Loucy (cell line): ENCODE results near the gene CC2D2B.

Experiments used
- H2AFZ ChIP-seq: fragments of 200-600 bp; sonication (generic); 2 replicates; pipeline ENCODE4 v1.6.0; 2016; ENCODE audit warnings: antibody characterized with exemption, mild to moderate bottlenecking, low read length, moderate library complexity
- H3F3A ChIP-seq: fragments of 200-600 bp; 2 replicates; pipeline ENCODE4 v1.6.0; 2016; ENCODE audit warnings: antibody characterized with exemption, low read depth, mild to moderate bottlenecking
- H3K27me3 ChIP-seq: fragments of 200-600 bp; sonication (generic); 2 replicates; pipeline ENCODE4 v1.6.1; 2014; ENCODE audit warnings: low read length, mild to moderate bottlenecking; ENCODE audit not compliant: insufficient read depth, poor library complexity, severe bottlenecking
- H3K36me3 ChIP-seq: fragments of 200-600 bp; sonication (generic); 2 replicates; pipeline ENCODE4 v1.6.1; 2016; ENCODE audit warnings: low read length; ENCODE audit not compliant: insufficient read depth
- H3K4me1 ChIP-seq: fragments of 200-600 bp; sonication (generic); 2 replicates; pipeline ENCODE4 v1.5.1; 2014; ENCODE audit warnings: low read length, mild to moderate bottlenecking; ENCODE audit not compliant: insufficient read depth, poor library complexity, severe bottlenecking
- H3K4me2 ChIP-seq: fragments of 200-600 bp; sonication (generic); 2 replicates; pipeline ENCODE4 v1.6.0; 2014; ENCODE audit warnings: antibody characterized with exemption, low read length, low read depth, mild to moderate bottlenecking; ENCODE audit not compliant: poor library complexity, severe bottlenecking
- H3K4me3 ChIP-seq: fragments of 200-600 bp; sonication (generic); 2 replicates; pipeline ENCODE4 v1.5.1; 2014; ENCODE audit warnings: low read length, mild to moderate bottlenecking, mixed read lengths; ENCODE audit not compliant: poor library complexity, severe bottlenecking
- H3K79me2 ChIP-seq: fragments of 200-600 bp; sonication (generic); 2 replicates; pipeline ENCODE4 v1.6.1; 2014; ENCODE audit warnings: low read length; ENCODE audit not compliant: insufficient read depth
- H3K9ac ChIP-seq: fragments of 200-600 bp; sonication (generic); 2 replicates; pipeline ENCODE4 v1.6.0; 2014; ENCODE audit warnings: mild to moderate bottlenecking, low read depth, low read length, moderate library complexity; ENCODE audit not compliant: poor library complexity, severe bottlenecking
- H3K9me2 ChIP-seq: fragments of 200-600 bp; sonication (generic); replicated peaks from 2 replicates; pipeline ENCODE4 v1.6.1; 2016; ENCODE audit warnings: low read depth, low read length, mixed read lengths
- H3K9me3 ChIP-seq: fragments of 200-600 bp; sonication (generic); 2 replicates; pipeline ENCODE4 v1.6.1; 2014; ENCODE audit warnings: mild to moderate bottlenecking, antibody characterized with exemption, low read length, low read depth; ENCODE audit not compliant: insufficient read depth
- H4K20me1 ChIP-seq: fragments of 200-600 bp; sonication (generic); 2 replicates; pipeline ENCODE4 v1.6.0; 2014; ENCODE audit warnings: antibody characterized with exemption, low read length, mild to moderate bottlenecking; ENCODE audit not compliant: insufficient read depth, poor library complexity, severe bottlenecking
- EZH2phosphoT487 ChIP-seq: fragments of 200-600 bp; IDR thresholded peaks from 2 replicates; pipeline ENCODE4 v1.6.1; 2018; ENCODE audit warnings: antibody characterized with exemption, mild to moderate bottlenecking, moderate library complexity, borderline replicate concordance
- TF ChIP-seq, protein P1 (sequence below): fragments of 200-600 bp; sonication (generic); conservative IDR thresholded peaks from 2 replicates; pipeline ENCODE4 v1.5.1; 2014; ENCODE audit warnings: mild to moderate bottlenecking, antibody characterized with exemption, low read length

Gene CC2D2B

DNA sequence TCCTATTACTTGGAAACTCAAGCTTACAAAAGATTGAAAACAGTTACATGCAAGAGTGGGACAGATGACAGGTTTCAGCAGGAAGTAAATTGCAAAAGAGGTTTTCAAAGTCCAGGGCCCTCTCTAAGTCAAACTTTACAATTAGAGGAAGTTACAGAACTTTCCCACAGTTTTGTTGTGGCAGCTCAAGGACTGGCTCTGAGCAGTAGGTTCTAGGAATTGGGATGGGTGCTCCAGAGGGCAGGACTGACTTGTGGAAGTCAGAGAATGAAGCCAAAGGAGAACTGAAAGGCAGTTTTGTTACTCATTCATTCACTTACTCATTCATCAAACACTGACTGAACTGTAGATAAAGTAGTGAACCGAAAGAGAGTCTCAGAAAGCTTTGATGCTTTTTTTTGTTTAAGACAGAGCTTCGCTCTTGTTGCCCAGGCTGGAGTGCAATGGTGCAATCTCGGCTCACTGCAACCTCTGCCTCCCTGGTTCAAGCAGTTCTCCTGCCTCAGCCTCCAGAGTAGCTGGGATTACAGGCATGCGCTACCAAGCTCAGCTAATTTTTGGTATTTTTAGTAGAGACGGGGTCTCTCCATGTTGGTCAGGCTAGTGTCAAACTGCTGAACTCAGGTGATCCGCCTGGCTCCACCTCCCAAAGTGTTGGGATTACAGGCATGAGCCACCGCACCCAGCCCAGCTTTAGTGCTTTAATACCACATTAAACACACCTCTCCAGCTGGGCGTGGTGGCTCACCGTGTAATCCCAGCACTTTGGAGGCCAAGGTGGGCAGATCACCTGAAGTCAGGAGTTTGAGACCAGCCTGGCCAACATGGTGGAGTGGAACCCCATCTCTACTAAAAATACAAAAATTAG is 68.8 kb downstream of the CC2D2B start:
- Histone ChIP-seq H3K27me3 (no peaks in the 10 kb centered on the region), H3F3A (no peaks in the 10 kb centered on the region), H3K4me1 (peaks cover 4% of the 10 kb centered on the region), H3K9me3 (no peaks in the 10 kb centered on the region), H3K9ac (no peak overlapping the region), H3K36me3 (no peaks in the 10 kb centered on the region), H3K4me2 (no peak overlapping the region), H3K4me3 (no peak overlapping the region), H2AFZ (peak overlapping the region; percentile 54; the same call in 1 of the 2 replicates), H4K20me1 (no peaks in the 10 kb centered on the region), H3K79me2 (no peaks in the 10 kb centered on the region), H3K9me2 (no peaks in the 10 kb centered on the region)
- no peak for TF ChIP-seq EZH2phosphoT487
- TF ChIP-seq, protein P1, sequence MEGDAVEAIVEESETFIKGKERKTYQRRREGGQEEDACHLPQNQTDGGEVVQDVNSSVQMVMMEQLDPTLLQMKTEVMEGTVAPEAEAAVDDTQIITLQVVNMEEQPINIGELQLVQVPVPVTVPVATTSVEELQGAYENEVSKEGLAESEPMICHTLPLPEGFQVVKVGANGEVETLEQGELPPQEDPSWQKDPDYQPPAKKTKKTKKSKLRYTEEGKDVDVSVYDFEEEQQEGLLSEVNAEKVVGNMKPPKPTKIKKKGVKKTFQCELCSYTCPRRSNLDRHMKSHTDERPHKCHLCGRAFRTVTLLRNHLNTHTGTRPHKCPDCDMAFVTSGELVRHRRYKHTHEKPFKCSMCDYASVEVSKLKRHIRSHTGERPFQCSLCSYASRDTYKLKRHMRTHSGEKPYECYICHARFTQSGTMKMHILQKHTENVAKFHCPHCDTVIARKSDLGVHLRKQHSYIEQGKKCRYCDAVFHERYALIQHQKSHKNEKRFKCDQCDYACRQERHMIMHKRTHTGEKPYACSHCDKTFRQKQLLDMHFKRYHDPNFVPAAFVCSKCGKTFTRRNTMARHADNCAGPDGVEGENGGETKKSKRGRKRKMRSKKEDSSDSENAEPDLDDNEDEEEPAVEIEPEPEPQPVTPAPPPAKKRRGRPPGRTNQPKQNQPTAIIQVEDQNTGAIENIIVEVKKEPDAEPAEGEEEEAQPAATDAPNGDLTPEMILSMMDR, result no peak

- no peaks in the 10 kb centered on the region for H3K9me3 ChIP-seq
- no peaks in the 10 kb centered on the region for H3K27me3 ChIP-seq
- H3K4me2 ChIP-seq, result no peak overlapping the region
- H3K79me2 ChIP-seq, result no peaks in the 10 kb centered on the region
- no peaks in the 10 kb centered on the region for H3K36me3 ChIP-seq
- no peaks in the 10 kb centered on the region for H3K4me1 ChIP-seq
- H3F3A ChIP-seq, result no peaks in the 10 kb centered on the region
- no peak overlapping the region for H3K4me3 ChIP-seq
- H2AFZ ChIP-seq, result no peak overlapping the region
- H3K9ac ChIP-seq, result no peak overlapping the region
- no peaks in the 10 kb centered on the region for H3K9me2 ChIP-seq
- H4K20me1 ChIP-seq, result no peaks in the 10 kb centered on the region
- no peak for TF ChIP-seq EZH2phosphoT487
- TF ChIP-seq, protein P1, result no peak
Observed at GRCh38 chr10:95982200-95982599, 74.4 kb downstream of the CC2D2B start.

DNA sequence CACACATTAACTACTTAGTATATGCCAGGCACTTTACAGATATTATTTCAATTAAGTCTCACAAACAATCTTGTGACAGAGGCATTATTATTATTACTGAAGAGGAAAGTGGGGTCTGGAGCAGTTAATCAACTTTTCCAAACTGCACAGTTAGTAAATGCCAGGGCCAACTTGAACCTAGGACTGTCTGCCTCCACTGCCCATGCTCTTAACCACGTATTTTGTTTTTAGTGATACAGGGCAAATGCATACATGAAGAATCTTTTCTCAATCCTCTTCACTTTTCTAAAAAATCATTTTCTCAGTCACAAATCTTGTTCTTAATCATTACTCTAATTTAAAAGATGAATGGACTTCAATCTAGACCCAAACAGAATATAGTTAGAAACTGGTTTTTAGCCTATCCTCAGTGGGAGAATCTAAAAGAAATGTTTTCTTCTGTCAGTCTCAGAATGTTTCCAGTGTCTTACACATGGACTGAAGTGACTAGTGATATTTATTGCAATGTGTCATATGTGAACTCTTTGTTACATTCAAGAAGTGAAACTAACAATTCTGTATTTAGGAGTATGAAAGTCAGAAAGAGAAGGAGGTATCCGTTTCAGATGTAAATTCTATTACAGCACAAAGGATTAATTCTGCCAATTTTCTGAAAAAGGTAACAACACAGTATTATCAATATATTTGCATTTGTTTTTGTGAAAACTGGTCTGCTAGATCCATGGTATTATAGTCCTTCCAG is 80.1 kb downstream of the CC2D2B start:
- no peak overlapping the region for H3K9ac ChIP-seq
- no peaks in the 10 kb centered on the region for H4K20me1 ChIP-seq
- no peak overlapping the region for H2AFZ ChIP-seq
- no peaks in the 10 kb centered on the region for H3F3A ChIP-seq
- H3K9me3 ChIP-seq, result no peaks in the 10 kb centered on the region
- no peaks in the 10 kb centered on the region for H3K9me2 ChIP-seq
- TF ChIP-seq, protein P1, result no peak
- TF ChIP-seq EZH2phosphoT487, result no peak
- no peaks in the 10 kb centered on the region for H3K36me3 ChIP-seq
- H3K27me3 ChIP-seq, result no peaks in the 10 kb centered on the region
- no peaks in the 10 kb centered on the region for H3K4me1 ChIP-seq
- H3K4me2 ChIP-seq, result no peak overlapping the region
- no peak overlapping the region for H3K4me3 ChIP-seq
- no peaks in the 10 kb centered on the region for H3K79me2 ChIP-seq
